A673 (cell line): ENCODE results near the gene SERPINA6. TPM values are rescaled to one million over a fixed set of nuclear protein-coding genes. Genes with fewer than 3 reads are reported as not detected.

Experiments
- BruUV-seq: library from RNA; stranded (reverse); fragments of 400-500 nt; replicated peaks from 2 replicates; lab custom pipeline; 2021; lab: Mats Ljungman, UMichigan
- CTCF ChIA-PET: fragments of 300-600 bp; sonication (Branson Sonifier 250); formaldehyde crosslinking; loops from one replicate; lab custom pipeline; 2022; ENCODE audit warnings: antibody characterized with exemption; lab: Charles Lee
- POLR2A ChIA-PET: fragments of 300-600 bp; sonication (Branson Sonifier 250); formaldehyde crosslinking; loops from one replicate; lab custom pipeline; 2022; ENCODE audit warnings: antibody characterized with exemption; ENCODE audit not compliant: low non-redundant PET; lab: Charles Lee
- DNase-seq: peaks from one replicate; pipeline ENCODE4 v3.0.0-alpha.2; 2015; ENCODE audit warnings: low spot score
- H3K27ac ChIP-seq: fragments of 200-600 bp; sonication (generic); 2 replicates; pipeline ENCODE4 v1.5.1; 2016; ENCODE audit warnings: mixed run types, low read depth, mild to moderate bottlenecking, mixed read lengths, antibody characterized with exemption, low read length; ENCODE audit not compliant: poor library complexity, severe bottlenecking
- H3K27me3 ChIP-seq: fragments of 200-600 bp; sonication (generic); replicated peaks from 2 replicates; pipeline ENCODE4 v1.6.1; 2017; ENCODE audit warnings: mixed run types, low read depth, mild to moderate bottlenecking, mixed read lengths, antibody characterized with exemption, low read length; ENCODE audit not compliant: insufficient read depth, poor library complexity
- H3K36me3 ChIP-seq: fragments of 200-600 bp; sonication (generic); 2 replicates; pipeline ENCODE4 v1.6.1; 2016; ENCODE audit warnings: mixed run types, mild to moderate bottlenecking, mixed read lengths, antibody characterized with exemption, low read length; ENCODE audit not compliant: insufficient read depth, poor library complexity, severe bottlenecking
- H3K4me1 ChIP-seq: fragments of 200-600 bp; sonication (generic); 2 replicates; pipeline ENCODE4 v1.6.1; 2017; ENCODE audit warnings: mixed run types, mild to moderate bottlenecking, mixed read lengths, antibody characterized with exemption, low read length; ENCODE audit not compliant: insufficient read depth, poor library complexity, severe bottlenecking
- H3K4me3 ChIP-seq: fragments of 200-600 bp; sonication (generic); 2 replicates; pipeline ENCODE4 v1.5.1; 2016; ENCODE audit warnings: low read depth, mixed run types, mild to moderate bottlenecking, mixed read lengths, low read length; ENCODE audit not compliant: poor library complexity, severe bottlenecking
- H3K9me3 ChIP-seq: fragments of 200-600 bp; sonication (generic); 2 replicates; pipeline ENCODE4 v1.6.1; 2016; ENCODE audit warnings: mixed run types, low read depth, mild to moderate bottlenecking, mixed read lengths, antibody characterized with exemption, low read length; ENCODE audit not compliant: poor library complexity, severe bottlenecking
- EZH2 ChIP-seq: fragments of 200-600 bp; sonication (generic); IDR thresholded peaks from 2 replicates; pipeline ENCODE4 v1.6.1; 2017; ENCODE audit warnings: borderline replicate concordance, low read depth, mild to moderate bottlenecking, mixed read lengths, antibody characterized with exemption, low read length; ENCODE audit not compliant: poor library complexity, severe bottlenecking
- intact Hi-C: fragments of 100-400 bp; cut with micrococcal nuclease; formaldehyde crosslinking; loops from one replicate; pipeline ENCODE4 v1.10.0; 2022; ENCODE audit not compliant: unreplicated experiment
- total RNA-seq: library from RNA; stranded (reverse); gene quantifications from 2 replicates; pipeline ENCODE4 v1.2.3, GENCODE V29; 2021
- TF ChIP-seq, protein P1 (sequence below): fragments of 300-800, 200-600 bp; sonication (generic); conservative IDR thresholded peaks from 2 replicates; pipeline ENCODE4 v1.5.1; 2017; ENCODE audit warnings: low read depth, mild to moderate bottlenecking, antibody characterized with exemption, low read length, moderate library complexity, mixed read lengths

The SERPINA6 gene
- total RNA-seq, 1 experiment from 2014 or later: not detected

- intact Hi-C loops: no loop called here
These were observed 43.2 kb upstream of the SERPINA6 start, which contains the start of gene SERPINA2 for GRCh38 chr14:94366146-94366915. Gene SERPINA2, minus strand, starts transcription at chr14:94366698.

GRCh38 chr14:94365624-94366023 lies 42.5 kb upstream of the SERPINA6 start:
- H3K27me3 ChIP-seq: no peaks in the 10 kb centered on the region

More at GRCh38 chr14:94366146-94366915, 43.2 kb upstream of the SERPINA6 start, which contains the start of gene SERPINA2:
- no TSS peak for BruUV-seq
- Histone ChIP-seq H3K4me3 (no peak within 1 kb of the TSS), H3K9me3 (no peaks in the 10 kb centered on the region), H3K27ac (no peak within 1 kb of the TSS), H3K36me3 (no peaks in the 10 kb centered on the region), H3K27me3 (no peaks in the 10 kb centered on the region), H3K4me1 (no peaks in the 10 kb centered on the region)
- TF ChIP-seq EZH2: no peak
- TF ChIP-seq, protein P1, sequence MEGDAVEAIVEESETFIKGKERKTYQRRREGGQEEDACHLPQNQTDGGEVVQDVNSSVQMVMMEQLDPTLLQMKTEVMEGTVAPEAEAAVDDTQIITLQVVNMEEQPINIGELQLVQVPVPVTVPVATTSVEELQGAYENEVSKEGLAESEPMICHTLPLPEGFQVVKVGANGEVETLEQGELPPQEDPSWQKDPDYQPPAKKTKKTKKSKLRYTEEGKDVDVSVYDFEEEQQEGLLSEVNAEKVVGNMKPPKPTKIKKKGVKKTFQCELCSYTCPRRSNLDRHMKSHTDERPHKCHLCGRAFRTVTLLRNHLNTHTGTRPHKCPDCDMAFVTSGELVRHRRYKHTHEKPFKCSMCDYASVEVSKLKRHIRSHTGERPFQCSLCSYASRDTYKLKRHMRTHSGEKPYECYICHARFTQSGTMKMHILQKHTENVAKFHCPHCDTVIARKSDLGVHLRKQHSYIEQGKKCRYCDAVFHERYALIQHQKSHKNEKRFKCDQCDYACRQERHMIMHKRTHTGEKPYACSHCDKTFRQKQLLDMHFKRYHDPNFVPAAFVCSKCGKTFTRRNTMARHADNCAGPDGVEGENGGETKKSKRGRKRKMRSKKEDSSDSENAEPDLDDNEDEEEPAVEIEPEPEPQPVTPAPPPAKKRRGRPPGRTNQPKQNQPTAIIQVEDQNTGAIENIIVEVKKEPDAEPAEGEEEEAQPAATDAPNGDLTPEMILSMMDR: no peak
- ChIA-PET CTCF (no interaction called here), POLR2A (no interaction called here)
- no peak for DNase-seq

GRCh38 chr14:94364964-94365363 lies 41.8 kb upstream of the SERPINA6 start:
- intact Hi-C loops: loop anchor here (1.0 kb wide), 1 partner anchor 15 kb away; no protein-coding TSS in a partner anchor
- Histone ChIP-seq H3K36me3 (no peaks in the 10 kb centered on the region), H3K27ac (no peak overlapping the region), H3K27me3 (no peaks in the 10 kb centered on the region), H3K4me1 (no peaks in the 10 kb centered on the region), H3K4me3 (no peak overlapping the region), H3K9me3 (no peaks in the 10 kb centered on the region)
- ChIA-PET CTCF (no interaction called here), POLR2A (no interaction called here)
- BruUV-seq: no TSS peak
- no peak for DNase-seq
- TF ChIP-seq, protein P1: no peak
- no peak for TF ChIP-seq EZH2

More at GRCh38 chr14:94365624-94366023, 42.5 kb upstream of the SERPINA6 start:
- Histone ChIP-seq H3K9me3 (no peaks in the 10 kb centered on the region), H3K27ac (no peak overlapping the region), H3K4me3 (no peak overlapping the region), H3K36me3 (no peaks in the 10 kb centered on the region), H3K4me1 (no peaks in the 10 kb centered on the region)
- DNase-seq: no peak
- intact Hi-C loops: no loop called here
- TF ChIP-seq, protein P1: no peak
- no peak for TF ChIP-seq EZH2
- no TSS peak for BruUV-seq
- ChIA-PET CTCF (no interaction called here), POLR2A (no interaction called here)
